NCI-H1694 (cell line): ENCODE data around the gene MFGE8.

ENCODE experiments used
- DNase-seq: peaks from one replicate; lab custom pipeline; 2025; lab: John Stamatoyannopoulos, UW

MFGE8 gene

GRCh38 chr15:88874275-88874674, 38.9 kb downstream of the MFGE8 start:
- DNase-seq = no peak

GRCh38 chr15:88873786-88874185, 39.4 kb downstream of the MFGE8 start:
- no peak for DNase-seq

- DNase-seq = no peak
These were observed 40.5 kb downstream of the MFGE8 start for GRCh38 chr15:88872706-88873105.

- no peak for DNase-seq
These were observed 41.1 kb downstream of the MFGE8 start for GRCh38 chr15:88872106-88872505.

- no peak for DNase-seq
These were observed 41.9 kb downstream of the MFGE8 start for GRCh38 chr15:88871313-88871712.

GRCh38 chr15:88866295-88866881, 46.8 kb downstream of the MFGE8 start:
- DNase-seq = no peak

GRCh38 chr15:88865498-88866099, 47.6 kb downstream of the MFGE8 start:
- DNase-seq = no peak

- no peak for DNase-seq
These were observed 48.2 kb downstream of the MFGE8 start for GRCh38 chr15:88864861-88865497.

- no peak for DNase-seq
These were observed 49.8 kb downstream of the MFGE8 start for GRCh38 chr15:88863412-88863811.

GRCh38 chr15:88860212-88860611, 53.0 kb downstream of the MFGE8 start:
- DNase-seq = no peak

GRCh38 chr15:88859550-88859949, 53.6 kb downstream of the MFGE8 start:
- DNase-seq = no peak

GRCh38 chr15:88858934-88859333, 54.2 kb downstream of the MFGE8 start:
- no peak for DNase-seq

GRCh38 chr15:88852476-88852875, 60.7 kb downstream of the MFGE8 start:
- no peak for DNase-seq

GRCh38 chr15:88849376-88850072, 63.7 kb downstream of the MFGE8 start:
- DNase-seq = no peak
